GM12874 (cell line): ENCODE results near the gene OCIAD2.

ENCODE experiments used
- CTCF ChIP-seq: IDR thresholded peaks from 2 replicates; pipeline ENCODE4 v1.5.1; 2011; ENCODE audit warnings: low read depth, mild to moderate bottlenecking, control low read depth, low read length, moderate library complexity; ENCODE audit not compliant: insufficient read depth

The OCIAD2 gene

GRCh38 chr4:48841045-48841827, 65.3 kb downstream of the OCIAD2 start:
- TF ChIP-seq CTCF: no peak

GRCh38 chr4:48836658-48837057, 69.9 kb downstream of the OCIAD2 start:
- no peak for TF ChIP-seq CTCF
